ENCODE data around the gene MRPL54.
A peak's percentile ranks its signal among the peaks of the same experiment; 100 is the strongest.

MRPL54 gene

DNA sequence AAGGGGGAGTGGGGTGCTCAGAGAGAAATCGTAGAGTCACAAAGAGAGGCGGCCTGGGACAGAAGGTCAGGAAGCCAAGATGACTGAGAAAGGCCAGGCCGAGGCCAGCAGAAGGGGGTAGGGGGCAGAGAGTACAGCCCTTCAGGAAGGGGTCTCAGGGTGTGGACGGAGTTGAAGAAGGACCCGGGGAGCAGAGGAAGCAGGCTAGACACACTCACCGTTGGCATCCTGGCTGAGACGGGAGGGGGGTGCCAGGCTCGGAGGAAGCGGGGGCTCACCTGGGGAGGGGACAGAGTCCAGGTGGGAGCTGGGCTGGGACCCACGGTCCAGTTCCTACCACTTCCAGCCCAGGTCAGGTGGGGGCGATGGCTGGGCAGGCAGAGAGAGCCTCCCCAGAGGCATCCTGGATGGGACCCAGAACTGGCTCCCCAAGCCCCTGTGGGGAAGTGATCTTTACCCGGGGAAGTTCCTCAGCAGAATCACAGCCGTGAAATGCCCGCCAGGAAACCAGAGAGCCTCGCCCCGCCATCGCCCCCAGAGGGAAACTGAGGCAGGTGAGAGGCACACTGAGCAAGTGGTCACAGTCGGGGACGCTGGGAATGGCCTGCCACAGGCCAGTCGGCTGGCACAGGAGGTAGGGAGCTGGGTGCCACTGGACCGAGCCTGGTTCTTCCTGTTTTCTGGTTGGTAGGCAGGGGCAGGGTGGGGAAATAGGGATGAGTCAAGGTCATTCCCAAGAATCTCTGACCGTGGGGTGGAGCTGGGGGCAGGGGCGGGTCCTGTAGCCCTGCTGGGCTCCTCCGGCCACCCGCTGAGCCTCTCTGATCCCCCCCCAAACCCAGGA is 22.3 kb downstream of the MRPL54 start:
- WGBS (ENCODE audit: extremely low coverage, insufficient coverage, low lambda C conversion rate): no CpG with 5 or more reads among the region's 25 CpGs
- Histone ChIP-seq H3K9ac (ENCODE audit: low read length) (no peak overlapping the region), H3K18ac (ENCODE audit: low read length) (no peak overlapping the region), H2BK15ac (replicated peaks; ENCODE audit: low read depth) (no peak overlapping the region), H3K79me2 (ENCODE audit: control insufficient read depth, insufficient read depth, low read length) (no peaks in the 10 kb centered on the region), H3K4ac (ENCODE audit: low read depth, low read length) (no peak overlapping the region), H3K79me1 (ENCODE audit: low read length) (no peaks in the 10 kb centered on the region), H3K23ac (ENCODE audit: low read length) (no peak overlapping the region), H3K27me3 (ENCODE audit: insufficient read depth, low read length, poor library complexity) (peaks cover 13% of the 10 kb centered on the region), H3K4me1 (ENCODE audit: control insufficient read depth, low read depth, low read length) (no peaks in the 10 kb centered on the region), H2BK5ac (ENCODE audit: low read length) (no peak overlapping the region), H3K4me2 (ENCODE audit: low read length) (no peak overlapping the region), H3K56ac (ENCODE audit: low read length) (no peak overlapping the region), H3K36me3 (ENCODE audit: control insufficient read depth, insufficient read depth, low read length) (no peaks in the 10 kb centered on the region), H4K8ac (ENCODE audit: low read depth, low read length) (no peak overlapping the region), H3K27ac (ENCODE audit: low read depth, low read length) (no peak overlapping the region), H2AK5ac (ENCODE audit: low read length) (no peak overlapping the region), H2BK120ac (ENCODE audit: low read depth, low read length) (no peak overlapping the region), H4K5ac (ENCODE audit: low read length) (no peak overlapping the region), H3K4me3 (ENCODE audit: low read length) (no peak overlapping the region)
- peak; percentile 18 for DNase-seq

DNA sequence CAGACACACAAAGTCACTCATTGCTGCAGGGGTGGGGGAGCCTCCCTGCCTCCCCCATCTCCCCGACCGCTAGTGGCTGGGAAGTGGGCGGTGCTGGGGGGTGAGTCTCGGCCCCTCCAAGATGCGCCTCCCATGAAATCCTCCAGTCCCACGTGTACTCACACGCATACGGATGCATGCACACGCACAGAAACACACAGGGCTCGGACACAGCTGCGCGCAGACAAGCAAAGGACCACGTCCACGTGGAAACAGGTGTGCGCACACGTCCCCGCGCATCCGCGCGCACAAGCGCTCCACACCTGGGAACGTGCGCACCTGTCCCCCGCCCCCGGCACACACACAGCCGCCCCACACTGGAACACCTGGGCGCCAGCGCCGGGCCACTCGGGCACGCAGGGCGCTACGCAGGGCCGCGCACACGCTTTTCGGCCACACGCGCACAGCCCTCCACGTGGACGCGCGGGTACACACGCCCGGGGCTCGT is 23.0 kb downstream of the MRPL54 start:
- H3K4me1 ChIP-seq (ENCODE audit: control insufficient read depth, low read depth, low read length): no peaks in the 10 kb centered on the region
- DNase-seq: no peak
- H3K4me3 ChIP-seq (ENCODE audit: low read length): no peak overlapping the region

DNA sequence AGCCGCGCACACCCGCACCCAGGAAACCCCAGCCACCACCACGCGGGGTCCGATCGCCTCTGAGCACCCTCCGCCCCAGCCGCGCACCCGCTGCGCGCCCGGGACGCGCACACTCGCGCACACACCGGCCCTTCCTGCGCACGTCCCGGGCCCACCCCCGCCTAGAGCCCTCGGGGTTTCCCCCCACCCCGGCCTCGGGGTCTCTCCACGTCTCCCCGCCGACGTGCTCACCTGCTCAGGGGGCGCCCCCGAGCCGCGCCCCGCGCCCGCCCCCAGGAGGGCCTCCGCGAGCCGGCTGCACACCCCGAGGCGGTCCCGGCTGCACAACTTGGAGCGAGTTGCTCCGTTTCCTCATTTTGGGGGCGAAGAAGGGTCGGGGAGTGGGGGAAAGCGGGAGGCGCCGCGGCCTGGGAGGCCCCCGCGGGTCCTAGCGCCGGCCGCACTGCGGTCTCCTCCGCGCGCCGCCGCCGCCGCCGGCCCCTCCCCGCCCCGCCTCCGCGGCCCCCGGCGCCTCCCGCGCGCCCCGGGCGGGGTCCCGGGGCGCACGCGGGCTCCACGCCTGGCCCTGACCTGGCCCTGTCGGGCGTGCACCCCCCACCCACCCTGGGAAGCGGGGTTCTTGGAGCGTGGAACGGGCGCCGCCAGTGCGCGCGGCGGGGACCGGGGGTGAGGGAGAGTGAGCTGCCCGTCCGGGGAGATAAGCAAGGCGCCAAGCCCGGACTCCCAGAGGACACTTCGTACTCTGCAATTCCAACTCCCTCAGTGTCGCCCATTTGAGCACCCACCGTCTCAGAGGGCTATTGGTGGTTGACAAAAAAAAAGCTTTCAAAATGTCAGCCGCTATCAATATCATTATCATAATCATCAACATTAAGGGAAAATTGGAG is 23.7 kb downstream of the MRPL54 start, which contains the start of gene MATK:
MATK (minus strand) TSS at position 444 of the 887 bp plus-strand sequence. CDS start 1,246 bp downstream, outside the sequence.
- no CpG with 5 or more reads among the region's 101 CpGs for WGBS (ENCODE audit: extremely low coverage, insufficient coverage, low lambda C conversion rate)
- Histone ChIP-seq H4K8ac (ENCODE audit: low read depth, low read length) (no peak within 1 kb of the TSS), H3K79me1 (ENCODE audit: low read length) (no peaks in the 10 kb centered on the region), H3K4me2 (ENCODE audit: low read length) (peak within 1 kb of the TSS; percentile 62), H2AK5ac (ENCODE audit: low read length) (no peak within 1 kb of the TSS), H3K4ac (ENCODE audit: low read depth, low read length) (no peak within 1 kb of the TSS), H3K4me3 (ENCODE audit: low read length) (no peak within 1 kb of the TSS), H3K9ac (ENCODE audit: low read length) (peak within 1 kb of the TSS; percentile 24), H3K23ac (ENCODE audit: low read length) (no peak within 1 kb of the TSS), H2BK5ac (ENCODE audit: low read length) (no peak within 1 kb of the TSS), H3K56ac (ENCODE audit: low read length) (peak within 1 kb of the TSS; percentile 73), H3K18ac (ENCODE audit: low read length) (peak within 1 kb of the TSS; percentile 52), H2BK15ac (replicated peaks; ENCODE audit: low read depth) (no peak within 1 kb of the TSS), H3K4me1 (ENCODE audit: control insufficient read depth, low read depth, low read length) (no peaks in the 10 kb centered on the region), H3K79me2 (ENCODE audit: control insufficient read depth, insufficient read depth, low read length) (no peaks in the 10 kb centered on the region), H4K5ac (ENCODE audit: low read length) (no peak within 1 kb of the TSS), H3K27ac (ENCODE audit: low read depth, low read length) (no peak within 1 kb of the TSS), H2BK120ac (ENCODE audit: low read depth, low read length) (no peak within 1 kb of the TSS), H3K36me3 (ENCODE audit: control insufficient read depth, insufficient read depth, low read length) (no peaks in the 10 kb centered on the region), H3K27me3 (ENCODE audit: insufficient read depth, low read length, poor library complexity) (peaks cover 13% of the 10 kb centered on the region)
- DNase-seq: no peak

More for the DNA sequence above, 23.0 kb downstream of the MRPL54 start:
- Histone ChIP-seq H3K36me3 (ENCODE audit: control insufficient read depth, insufficient read depth, low read length) (no peaks in the 10 kb centered on the region), H3K9ac (ENCODE audit: low read length) (peak overlapping the region; percentile 24), H3K79me1 (ENCODE audit: low read length) (no peaks in the 10 kb centered on the region), H4K5ac (ENCODE audit: low read length) (no peak overlapping the region), H3K27me3 (ENCODE audit: insufficient read depth, low read length, poor library complexity) (peaks cover 13% of the 10 kb centered on the region), H3K27ac (ENCODE audit: low read depth, low read length) (no peak overlapping the region), H2BK15ac (replicated peaks; ENCODE audit: low read depth) (no peak overlapping the region), H4K8ac (ENCODE audit: low read depth, low read length) (no peak overlapping the region), H2AK5ac (ENCODE audit: low read length) (no peak overlapping the region), H3K4me2 (ENCODE audit: low read length) (peak overlapping the region; percentile 62), H2BK120ac (ENCODE audit: low read depth, low read length) (no peak overlapping the region), H2BK5ac (ENCODE audit: low read length) (no peak overlapping the region), H3K4ac (ENCODE audit: low read depth, low read length) (no peak overlapping the region), H3K56ac (ENCODE audit: low read length) (peak overlapping the region; percentile 67), H3K79me2 (ENCODE audit: control insufficient read depth, insufficient read depth, low read length) (no peaks in the 10 kb centered on the region), H3K18ac (ENCODE audit: low read length) (no peak overlapping the region), H3K23ac (ENCODE audit: low read length) (no peak overlapping the region)
- no CpG with 5 or more reads among the region's 47 CpGs for WGBS (ENCODE audit: extremely low coverage, insufficient coverage, low lambda C conversion rate)

DNA sequence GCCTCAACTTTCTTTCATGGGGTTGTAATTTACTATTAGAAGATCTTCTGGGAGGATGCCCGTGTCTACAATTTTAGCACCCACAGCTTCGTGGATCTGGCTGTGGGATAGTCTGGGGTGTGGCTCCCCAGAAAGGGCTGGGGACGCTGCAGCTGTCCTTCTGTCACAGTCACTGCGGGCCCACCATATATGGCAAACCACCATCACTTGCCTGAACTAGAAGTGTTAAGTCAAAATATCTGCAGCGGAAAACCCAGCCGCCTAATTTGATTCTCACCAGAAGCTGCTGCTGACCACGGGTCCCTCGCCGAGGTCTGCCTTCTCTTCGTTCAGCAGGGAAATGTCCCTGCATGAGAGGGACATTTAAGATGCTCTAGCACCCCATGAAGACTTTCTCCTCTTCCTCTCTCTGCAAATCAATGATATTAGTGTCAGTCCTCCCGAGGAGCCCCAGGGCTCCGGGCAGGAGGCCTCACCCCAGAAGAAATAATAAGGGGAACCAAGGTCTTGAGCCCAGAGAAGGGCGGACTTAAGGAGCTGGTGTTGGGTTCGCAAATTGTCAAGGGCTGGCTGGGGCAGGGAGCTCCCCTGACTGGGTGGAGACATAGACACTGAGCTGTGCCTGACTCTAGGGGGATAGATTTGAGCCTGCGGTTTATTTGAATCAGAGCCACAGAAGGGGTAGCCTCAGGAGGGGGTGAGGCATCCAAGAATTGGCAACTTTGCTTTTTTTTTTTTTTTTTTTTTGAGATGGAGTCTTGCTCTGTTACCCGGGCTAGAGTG is 26.7 kb downstream of the MRPL54 start:
- H3K4me2 ChIP-seq (ENCODE audit: low read length): no peak overlapping the region
- H3K9ac ChIP-seq (ENCODE audit: low read length): no peak overlapping the region
- H2BK120ac ChIP-seq (ENCODE audit: low read depth, low read length): no peak overlapping the region
- no peak overlapping the region for H2BK5ac ChIP-seq (ENCODE audit: low read length)
- no peaks in the 10 kb centered on the region for H3K4me1 ChIP-seq (ENCODE audit: control insufficient read depth, low read depth, low read length)
- H3K27ac ChIP-seq (ENCODE audit: low read depth, low read length): no peak overlapping the region
- no CpG with 5 or more reads among the region's 16 CpGs for WGBS (ENCODE audit: extremely low coverage, insufficient coverage, low lambda C conversion rate)
- no peak for DNase-seq
- H3K36me3 ChIP-seq (ENCODE audit: control insufficient read depth, insufficient read depth, low read length): no peaks in the 10 kb centered on the region
- H3K56ac ChIP-seq (ENCODE audit: low read length): no peak overlapping the region
- no peaks in the 10 kb centered on the region for H3K79me1 ChIP-seq (ENCODE audit: low read length)
- H2AK5ac ChIP-seq (ENCODE audit: low read length): no peak overlapping the region
- no peak overlapping the region for H3K4me3 ChIP-seq (ENCODE audit: low read length)
- no peaks in the 10 kb centered on the region for H3K79me2 ChIP-seq (ENCODE audit: control insufficient read depth, insufficient read depth, low read length)
- no peak overlapping the region for H3K4ac ChIP-seq (ENCODE audit: low read depth, low read length)
- H3K27me3 ChIP-seq (ENCODE audit: insufficient read depth, low read length, poor library complexity): peaks cover 13% of the 10 kb centered on the region
- no peak overlapping the region for H4K8ac ChIP-seq (ENCODE audit: low read depth, low read length)
- no peak overlapping the region for H4K5ac ChIP-seq (ENCODE audit: low read length)
- H2BK15ac ChIP-seq (replicated peaks; ENCODE audit: low read depth): no peak overlapping the region
- no peak overlapping the region for H3K23ac ChIP-seq (ENCODE audit: low read length)
- H3K18ac ChIP-seq (ENCODE audit: low read length): no peak overlapping the region

DNA sequence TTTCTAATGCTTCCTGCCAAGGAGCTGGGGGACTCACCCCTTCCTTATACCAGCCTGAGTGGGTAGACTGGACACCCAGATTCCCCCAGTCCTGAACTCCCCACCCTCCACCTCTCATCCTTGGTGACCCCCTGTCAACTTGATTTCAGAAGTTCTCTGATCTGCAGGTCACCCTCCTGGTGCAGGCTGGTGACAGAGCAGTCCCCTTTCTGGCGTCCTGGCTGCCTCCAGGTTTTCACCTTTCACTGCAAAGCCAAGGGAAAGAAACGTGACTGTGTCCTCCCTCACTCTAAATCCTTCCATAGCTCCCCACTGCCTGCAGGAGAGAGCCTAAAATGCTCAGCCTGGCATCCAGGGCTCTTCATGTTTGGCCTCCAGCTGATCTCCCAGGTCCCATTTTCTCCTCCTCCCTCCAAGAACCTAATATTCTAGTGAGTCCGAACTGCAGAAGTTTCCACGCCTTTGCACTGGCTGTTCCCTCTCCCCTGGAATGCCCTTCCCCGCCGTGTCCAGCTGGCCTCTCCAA is 27.8 kb downstream of the MRPL54 start:
- Histone ChIP-seq H3K79me2 (ENCODE audit: control insufficient read depth, insufficient read depth, low read length) (no peaks in the 10 kb centered on the region), H3K4me2 (ENCODE audit: low read length) (no peak overlapping the region), H2BK15ac (replicated peaks; ENCODE audit: low read depth) (no peak overlapping the region), H4K5ac (ENCODE audit: low read length) (no peak overlapping the region), H2BK120ac (ENCODE audit: low read depth, low read length) (no peak overlapping the region), H3K4me3 (ENCODE audit: low read length) (no peak overlapping the region), H3K79me1 (ENCODE audit: low read length) (no peaks in the 10 kb centered on the region), H3K27ac (ENCODE audit: low read depth, low read length) (no peak overlapping the region), H3K56ac (ENCODE audit: low read length) (no peak overlapping the region), H2BK5ac (ENCODE audit: low read length) (no peak overlapping the region), H3K23ac (ENCODE audit: low read length) (no peak overlapping the region), H3K4ac (ENCODE audit: low read depth, low read length) (no peak overlapping the region), H3K18ac (ENCODE audit: low read length) (no peak overlapping the region), H3K36me3 (ENCODE audit: control insufficient read depth, insufficient read depth, low read length) (no peaks in the 10 kb centered on the region), H2AK5ac (ENCODE audit: low read length) (no peak overlapping the region), H3K9ac (ENCODE audit: low read length) (no peak overlapping the region), H3K27me3 (ENCODE audit: insufficient read depth, low read length, poor library complexity) (peaks cover 6% of the 10 kb centered on the region), H3K4me1 (ENCODE audit: control insufficient read depth, low read depth, low read length) (no peaks in the 10 kb centered on the region), H4K8ac (ENCODE audit: low read depth, low read length) (no peak overlapping the region)
- WGBS (ENCODE audit: extremely low coverage, insufficient coverage, low lambda C conversion rate): no CpG with 5 or more reads among the region's 6 CpGs
- DNase-seq: no peak
